ENCODE results near the gene FAM50B.
"Not testable (repeated sequence)": the region's sequence is repeated elsewhere in the genome, so short reads cannot be mapped to it uniquely, and the experiment has no call there.

FAM50B gene

GRCh38 chr6:3849681-3850450, 693 bp downstream of the FAM50B start:
- DNase-seq (ENCODE audit: low read depth, low spot score) = no peak

- no peak for DNase-seq (ENCODE audit: low read depth, low spot score)
These were observed 1.5 kb downstream of the FAM50B start for GRCh38 chr6:3850451-3851203.

- no peak for DNase-seq (ENCODE audit: low read depth, low spot score)
These were observed 2.7 kb downstream of the FAM50B start for GRCh38 chr6:3851839-3852238.

- no peak for DNase-seq (ENCODE audit: low read depth, low spot score)
These were observed 3.2 kb downstream of the FAM50B start for GRCh38 chr6:3852391-3852790.

- DNase-seq (ENCODE audit: low read depth, low spot score) = no peak
These were observed 6.7 kb downstream of the FAM50B start for GRCh38 chr6:3855866-3856265.

GRCh38 chr6:3856576-3856975, 7.4 kb downstream of the FAM50B start:
- DNase-seq (ENCODE audit: low read depth, low spot score) = no peak

- no peak for DNase-seq (ENCODE audit: low read depth, low spot score)
These were observed 8.6 kb downstream of the FAM50B start for GRCh38 chr6:3857468-3858456.

GRCh38 chr6:3859878-3860552, 10.8 kb downstream of the FAM50B start:
- no peak for DNase-seq (ENCODE audit: low read depth, low spot score)

- DNase-seq (ENCODE audit: low read depth, low spot score) = no peak
These were observed 12.3 kb downstream of the FAM50B start for GRCh38 chr6:3861424-3861823.

- DNase-seq (ENCODE audit: low read depth, low spot score) = no peak
These were observed 12.9 kb downstream of the FAM50B start for GRCh38 chr6:3862038-3862437.

- DNase-seq (ENCODE audit: low read depth, low spot score) = not testable (repeated sequence)
These were observed 14.1 kb downstream of the FAM50B start for GRCh38 chr6:3863322-3863721.

- no peak for DNase-seq (ENCODE audit: low read depth, low spot score)
These were observed 16.3 kb downstream of the FAM50B start for GRCh38 chr6:3865463-3865862.

- DNase-seq (ENCODE audit: low read depth, low spot score) = no peak
These were observed 18.7 kb downstream of the FAM50B start for GRCh38 chr6:3867641-3868502.

- DNase-seq (ENCODE audit: low read depth, low spot score) = no peak
These were observed 19.4 kb downstream of the FAM50B start for GRCh38 chr6:3868544-3868943.

- DNase-seq (ENCODE audit: low read depth, low spot score) = no peak
These were observed 20.1 kb downstream of the FAM50B start for GRCh38 chr6:3869284-3869631.

- no peak for DNase-seq (ENCODE audit: low read depth, low spot score)
These were observed 20.7 kb downstream of the FAM50B start for GRCh38 chr6:3869632-3870527.

GRCh38 chr6:3870528-3870925, 21.4 kb downstream of the FAM50B start:
- DNase-seq (ENCODE audit: low read depth, low spot score) = no peak

- DNase-seq (ENCODE audit: low read depth, low spot score) = no peak
These were observed 22.3 kb downstream of the FAM50B start for GRCh38 chr6:3871515-3871914.

GRCh38 chr6:3871939-3872338, 22.8 kb downstream of the FAM50B start:
- DNase-seq (ENCODE audit: low read depth, low spot score) = no peak
